Stimulated activated naive CD4-positive, alpha-beta T cell (primary cell): Measurements from ENCODE around the gene ZMYND8.

ENCODE experiments used
- DNase-seq, 6 experiments: peaks; one replicate each; lab custom pipeline; 2025; lab: John Stamatoyannopoulos, UW

The ZMYND8 gene

GRCh38 chr20:47173596-47174216 lies 182.8 kb downstream of the ZMYND8 start:
- DNase-seq: no peak

- DNase-seq: no peak
These were observed 183.9 kb downstream of the ZMYND8 start for GRCh38 chr20:47172579-47172978.

GRCh38 chr20:47167846-47168245 lies 188.7 kb downstream of the ZMYND8 start:
- DNase-seq: no peak

- DNase-seq: no peak
These were observed 191.1 kb downstream of the ZMYND8 start for GRCh38 chr20:47165376-47165865.

- no peak for DNase-seq
These were observed 192.4 kb downstream of the ZMYND8 start for GRCh38 chr20:47164140-47164539.

DNA sequence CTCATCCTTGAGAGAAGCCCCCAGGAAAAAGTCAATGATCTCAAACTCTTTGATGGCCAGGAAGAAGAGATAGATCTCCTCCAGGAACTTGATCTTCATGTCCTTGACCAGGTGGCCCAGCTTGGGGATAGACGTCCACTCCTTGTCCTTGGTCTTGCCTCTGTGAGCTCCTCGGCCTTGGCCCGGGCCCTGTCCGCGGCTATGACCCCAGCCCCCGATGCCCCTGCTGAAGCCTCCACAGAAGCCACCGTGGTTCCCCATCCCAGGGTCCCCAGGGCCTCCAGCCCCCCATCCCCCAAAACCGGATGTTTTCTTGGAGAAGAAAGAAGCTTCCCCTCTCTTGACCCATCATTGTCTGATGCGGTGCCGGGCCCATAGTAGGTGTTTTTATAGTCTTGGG lies 195.1 kb downstream of the ZMYND8 start:
- no peak for DNase-seq

- no peak for DNase-seq
These were observed 195.5 kb downstream of the ZMYND8 start for GRCh38 chr20:47160992-47161391.

- no peak for DNase-seq
These were observed 196.3 kb downstream of the ZMYND8 start for GRCh38 chr20:47160240-47160639.
